CD4-positive, CD25-positive, alpha-beta regulatory T cell (primary cell): ENCODE results near the gene DUS2. TPM values are rescaled to one million over a fixed set of nuclear protein-coding genes. Genes with fewer than 3 reads are reported as not detected.
"Not testable (repeated sequence)": the region's sequence is repeated elsewhere in the genome, so short reads cannot be mapped to it uniquely, and the experiment has no call there.

Experiments used
- ATAC-seq, 2 donors: fragments of 150-1000 bp; cut with Tn5 transposase; one replicate each; pipeline ENCODE4 v1.10.0; 2021; ENCODE audit warnings: low read depth in 2 of 2, moderate number of reproducible peaks in 2 of 2, moderate library complexity in 1 of 2
- DNase-seq, 3 donors: peaks; one replicate each; pipeline versions ENCODE4 v3.0.0 to v3.0.0-alpha.2; 2012 to 2022; ENCODE audit warnings: mixed read lengths in 1 of 3
- H3K27ac ChIP-seq: one replicate; pipeline ENCODE4 v1.7.0; 2013; ENCODE audit warnings: mild to moderate bottlenecking, low read length; ENCODE audit not compliant: insufficient read depth, poor library complexity, severe bottlenecking
- H3K27me3 ChIP-seq: one replicate; pipeline ENCODE4 v1.7.0; 2013; ENCODE audit warnings: low read length; ENCODE audit not compliant: control insufficient read depth, insufficient read depth
- H3K36me3 ChIP-seq: one replicate; pipeline ENCODE4 v1.7.0; 2013; ENCODE audit warnings: mild to moderate bottlenecking, low read length, moderate library complexity; ENCODE audit not compliant: control insufficient read depth, insufficient read depth
- H3K4me1 ChIP-seq: 2 replicates; pipeline ENCODE4 v1.7.0; 2013; ENCODE audit warnings: mild to moderate bottlenecking, low read length; ENCODE audit not compliant: insufficient read depth, control insufficient read depth, poor library complexity, severe bottlenecking
- H3K4me3 ChIP-seq: one replicate; pipeline ENCODE4 v1.7.0; 2013; ENCODE audit warnings: low read depth, mild to moderate bottlenecking, low read length, moderate library complexity
- H3K9me3 ChIP-seq, 2 experiments: 1 replicate in 1 of 2; 2 replicates in 1 of 2; pipeline ENCODE4 v1.7.0; 2013; ENCODE audit warnings: low read length in 2 of 2, mild to moderate bottlenecking in 1 of 2, moderate library complexity in 1 of 2; ENCODE audit not compliant: control insufficient read depth in 2 of 2
- H3K27ac Mint-ChIP-seq, 3 donors: one replicate each; pipeline ENCODE4 v1.8.0; 2020 to 2022; ENCODE audit warnings: mild to moderate bottlenecking in 3 of 3, mixed read lengths in 3 of 3, moderate library complexity in 2 of 3
- H3K27me3 Mint-ChIP-seq: one replicate; pipeline ENCODE4 v1.8.0; 2022; ENCODE audit warnings: mild to moderate bottlenecking, mixed read lengths
- H3K36me3 Mint-ChIP-seq: one replicate; pipeline ENCODE4 v1.8.0; 2020; ENCODE audit warnings: mixed read lengths
- H3K4me1 Mint-ChIP-seq, 4 donors: one replicate each; pipeline ENCODE4 v1.8.0; 2020 to 2022; ENCODE audit warnings: mixed read lengths in 4 of 4, mild to moderate bottlenecking in 1 of 4
- H3K4me3 Mint-ChIP-seq, 4 donors: one replicate each; pipeline ENCODE4 v1.8.0; 2020 to 2022; ENCODE audit warnings: mild to moderate bottlenecking in 4 of 4, mixed read lengths in 4 of 4, moderate library complexity in 3 of 4
- H3K9me3 Mint-ChIP-seq, 7 donors: one replicate each; pipeline ENCODE4 v1.8.0; 2020 to 2022; ENCODE audit warnings: mixed read lengths in 7 of 7, mild to moderate bottlenecking in 3 of 7, moderate library complexity in 2 of 7
- polyA plus RNA-seq, 4 donors: library from polyadenylated mRNA; unstranded; fragments of 300-500 nt; fragmentation: Illumina TruSeq; gene quantifications; one replicate each; pipeline ENCODE4 v1.2.3, GENCODE V29; 2021
- total RNA-seq: library from RNA; stranded (reverse); gene quantifications from one replicate; pipeline ENCODE4 v1.2.3, GENCODE V29; 2022

Gene DUS2
- total and polyA plus RNA-seq, 5 donors from 2014 or later, result 7.7 to 15.2 (median 11.3) TPM

DNA sequence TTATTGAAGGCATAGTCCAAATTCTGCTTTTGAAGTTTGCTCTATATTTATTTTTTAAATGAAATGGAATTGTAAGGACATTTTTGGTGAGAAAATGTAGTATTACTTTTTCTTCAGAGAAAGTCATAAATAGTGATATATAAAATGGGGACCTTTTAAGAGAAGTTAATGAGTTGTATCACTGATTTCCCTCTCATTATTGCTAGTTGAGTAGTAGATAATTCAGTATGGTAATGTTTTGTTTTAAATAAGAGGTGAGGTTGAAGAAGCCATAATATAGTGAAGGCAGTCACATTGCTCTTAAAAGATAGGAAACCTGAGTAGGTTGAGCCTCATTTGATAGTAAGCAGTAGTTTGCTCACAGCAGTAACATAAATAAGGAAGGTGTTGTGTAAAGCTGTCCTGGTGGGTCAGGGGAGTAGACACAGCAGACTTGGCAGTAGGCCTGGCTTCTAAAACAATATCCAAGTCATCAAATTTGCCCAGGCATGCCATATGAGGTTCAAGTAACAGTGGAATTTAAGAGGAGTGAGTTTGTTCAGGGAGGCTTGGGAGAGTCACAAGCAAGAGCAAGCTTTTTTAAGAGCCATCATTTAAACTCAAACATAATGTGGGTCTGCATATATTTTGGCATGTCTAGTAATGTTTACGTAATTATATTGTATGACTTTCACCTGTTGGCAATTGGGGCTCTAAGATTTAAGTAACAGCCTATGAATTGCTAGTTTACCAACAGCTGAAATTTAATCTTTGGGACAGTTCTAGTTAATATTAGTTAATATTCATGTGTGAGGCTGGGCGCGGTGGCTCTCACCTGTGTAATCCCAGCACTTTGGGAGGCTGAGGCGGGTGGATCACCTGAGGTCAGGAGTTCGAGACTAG, 68.5 kb downstream of the DUS2 start:
- peak overlapping the region; percentile 18 for H3K27ac ChIP-seq
- Mint-ChIP-seq H3K36me3 (no peaks in the 10 kb centered on the region), H3K27ac (peak overlapping the region; percentile 50 to 65 (median 58)), H3K9me3 (no peaks in the 10 kb centered on the region), H3K27me3 (no peaks in the 10 kb centered on the region), H3K4me1 (peaks cover 53 to 85% (median 70%) of the 10 kb centered on the region in 4 donors), H3K4me3 (peak overlapping the region in 3 of 4 donors; percentile 19 to 53 (median 20))
- H3K4me3 ChIP-seq, result peak overlapping the region; percentile 56
- no peaks in the 10 kb centered on the region for H3K9me3 ChIP-seq
- no peaks in the 10 kb centered on the region for H3K27me3 ChIP-seq
- DNase-seq (no peak), ATAC-seq (no peak)
- peaks cover 94% of the 10 kb centered on the region for H3K4me1 ChIP-seq
- H3K36me3 ChIP-seq, result no peaks in the 10 kb centered on the region

DNA sequence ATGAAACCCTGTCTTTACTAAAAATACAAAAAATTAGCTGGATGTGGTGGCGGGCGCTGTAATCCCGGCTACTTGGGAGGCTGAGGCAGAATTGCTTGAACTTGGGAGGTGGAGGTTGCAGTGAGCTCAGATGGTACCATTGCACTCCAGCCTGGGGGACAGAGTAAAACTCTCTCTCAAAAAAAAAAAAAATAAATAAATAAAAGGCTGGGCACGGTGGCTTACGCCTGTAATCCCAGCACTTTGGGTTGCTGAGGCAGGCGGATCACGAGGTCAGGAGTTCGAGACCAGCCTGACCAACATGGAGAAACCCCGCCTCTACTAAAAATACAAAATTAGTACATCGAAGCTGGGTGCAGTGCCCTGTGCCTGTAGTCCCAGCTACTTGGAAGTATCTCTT, 69.2 kb downstream of the DUS2 start:
- not testable (repeated sequence) for H3K27me3 Mint-ChIP-seq, H3K4me3 ChIP-seq, H3K27ac ChIP-seq, H3K36me3 Mint-ChIP-seq, ATAC-seq, DNase-seq, H3K9me3 Mint-ChIP-seq, H3K36me3 ChIP-seq, H3K9me3 ChIP-seq, H3K27me3 ChIP-seq
- H3K27ac Mint-ChIP-seq, result peak overlapping the region in 1 of 3 donors; percentile 50
- H3K4me1 Mint-ChIP-seq, result peaks cover 56 to 87% (median 72%) of the 10 kb centered on the region in 4 donors
- peak overlapping the region in 1 of 4 donors; percentile 75 for H3K4me3 Mint-ChIP-seq
- H3K4me1 ChIP-seq, result peaks cover 93% of the 10 kb centered on the region

DNA sequence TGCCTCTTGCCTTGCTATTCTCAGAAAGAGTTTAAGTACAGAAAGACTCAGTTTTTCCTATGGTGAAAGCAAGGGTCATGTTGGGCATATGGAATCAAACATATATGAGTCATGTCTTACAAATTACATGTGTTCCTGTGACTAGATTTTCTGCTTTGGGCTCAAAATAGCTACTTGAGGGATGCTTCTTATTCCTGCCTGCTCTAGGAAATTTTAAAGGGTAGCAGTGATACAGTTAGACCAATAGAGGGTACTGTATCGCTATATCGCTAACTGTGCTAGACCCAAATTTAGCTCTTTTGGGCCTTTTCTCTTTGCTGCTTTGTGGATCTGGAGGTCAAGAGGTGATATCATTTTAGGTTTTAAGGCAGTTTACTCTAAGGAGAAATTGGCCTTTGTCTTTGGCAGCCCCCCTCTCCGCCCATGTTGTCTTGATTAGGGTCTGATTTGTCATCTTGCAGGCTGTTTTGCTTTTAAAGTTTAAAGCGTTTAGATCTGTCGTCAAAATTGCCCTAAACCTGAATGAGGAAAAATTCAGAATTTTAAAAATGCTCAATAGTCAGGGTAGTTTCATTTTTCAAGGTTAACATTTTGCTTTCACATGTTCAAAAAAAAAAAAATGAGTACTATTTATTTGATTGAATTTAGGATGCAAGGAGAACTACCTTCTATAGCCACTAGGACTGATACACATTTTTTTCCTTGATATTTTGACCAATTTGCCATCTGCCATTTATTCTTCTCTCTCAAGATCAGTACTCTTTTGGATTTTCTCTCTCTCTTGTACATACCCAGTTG, 70.9 kb downstream of the DUS2 start:
- Mint-ChIP-seq H3K4me3 (peak overlapping the region; percentile 8 to 79 (median 40)), H3K27me3 (no peaks in the 10 kb centered on the region), H3K9me3 (no peaks in the 10 kb centered on the region), H3K4me1 (peaks cover 55 to 89% (median 72%) of the 10 kb centered on the region in 4 donors), H3K27ac (peak overlapping the region in 2 of 3 donors; percentile 63 to 69), H3K36me3 (no peaks in the 10 kb centered on the region)
- Histone ChIP-seq H3K4me1 (peaks cover 78% of the 10 kb centered on the region), H3K9me3 (no peaks in the 10 kb centered on the region), H3K27ac (peak overlapping the region; percentile 53), H3K36me3 (peaks cover 3% of the 10 kb centered on the region), H3K27me3 (no peaks in the 10 kb centered on the region), H3K4me3 (peak overlapping the region; percentile 27)
- peak in 2 of 3 donors; percentile 37 to 45 for DNase-seq
- ATAC-seq, result peak; percentile 78 to 80

GRCh38 chr16:68094614-68094934, 71.5 kb downstream of the DUS2 start:
- peaks cover 3% of the 10 kb centered on the region for H3K36me3 ChIP-seq
- Mint-ChIP-seq H3K27ac (peak overlapping the region; percentile 63 to 69 (median 66)), H3K27me3 (no peaks in the 10 kb centered on the region), H3K36me3 (no peaks in the 10 kb centered on the region), H3K4me3 (peak overlapping the region in 2 of 4 donors; percentile 28 to 67), H3K9me3 (no peaks in the 10 kb centered on the region), H3K4me1 (peaks cover 49 to 88% (median 67%) of the 10 kb centered on the region in 4 donors)
- peaks cover 73% of the 10 kb centered on the region for H3K4me1 ChIP-seq
- no peak for ATAC-seq
- no peaks in the 10 kb centered on the region for H3K27me3 ChIP-seq
- DNase-seq, result no peak
- peak overlapping the region; percentile 27 for H3K4me3 ChIP-seq
- H3K9me3 ChIP-seq, result no peaks in the 10 kb centered on the region
- H3K27ac ChIP-seq, result peak overlapping the region; percentile 14

DNA sequence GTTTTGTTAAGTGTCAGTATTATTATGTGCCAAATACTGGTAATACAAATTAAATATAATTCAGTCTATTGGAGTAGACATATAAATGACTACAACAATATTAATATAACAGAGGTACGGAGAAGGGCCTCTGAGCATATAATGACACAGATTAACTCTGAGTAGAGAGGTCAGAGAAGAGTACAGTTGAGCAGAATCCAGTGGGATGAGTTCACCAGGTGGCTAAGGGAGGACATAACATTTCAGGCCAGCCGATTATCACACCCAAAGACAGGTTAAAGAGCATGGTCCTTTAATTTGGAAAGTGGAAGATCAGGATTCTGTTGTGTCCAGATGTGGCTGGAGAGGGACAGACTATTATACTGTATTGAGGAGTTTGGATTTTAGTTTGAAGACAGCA, 73.4 kb downstream of the DUS2 start:
- no peaks in the 10 kb centered on the region for H3K9me3 ChIP-seq
- no peak overlapping the region for H3K4me3 ChIP-seq
- no peak for DNase-seq
- no peak overlapping the region for H3K27ac ChIP-seq
- Mint-ChIP-seq H3K4me1 (peaks cover 34 to 85% (median 63%) of the 10 kb centered on the region in 4 donors), H3K4me3 (peak overlapping the region in 2 of 4 donors; percentile 14 to 15), H3K36me3 (no peaks in the 10 kb centered on the region), H3K27me3 (no peaks in the 10 kb centered on the region), H3K27ac (peak overlapping the region; percentile 1 to 42 (median 4)), H3K9me3 (no peaks in the 10 kb centered on the region)
- peaks cover 3% of the 10 kb centered on the region for H3K36me3 ChIP-seq
- no peak for ATAC-seq
- H3K27me3 ChIP-seq, result no peaks in the 10 kb centered on the region
- peaks cover 64% of the 10 kb centered on the region for H3K4me1 ChIP-seq

- H3K27ac Mint-ChIP-seq, result peak overlapping the region; percentile 1 to 42 (median 4)
- no peak overlapping the region for H3K27ac ChIP-seq
- H3K9me3 ChIP-seq, result no peaks in the 10 kb centered on the region
- H3K27me3 ChIP-seq, result no peaks in the 10 kb centered on the region
- H3K4me1 ChIP-seq, result peaks cover 64% of the 10 kb centered on the region
- DNase-seq (no peak), ATAC-seq (no peak)
- peak overlapping the region in 3 of 4 donors; percentile 4 to 24 (median 14) for H3K4me3 Mint-ChIP-seq
- H3K27me3 Mint-ChIP-seq, result no peaks in the 10 kb centered on the region
- H3K36me3 ChIP-seq, result peaks cover 3% of the 10 kb centered on the region
- peaks cover 29 to 85% (median 62%) of the 10 kb centered on the region in 4 donors for H3K4me1 Mint-ChIP-seq
- peak overlapping the region; percentile 37 for H3K4me3 ChIP-seq
- no peaks in the 10 kb centered on the region for H3K36me3 Mint-ChIP-seq
- H3K9me3 Mint-ChIP-seq, result no peaks in the 10 kb centered on the region
These were observed 74.0 kb downstream of the DUS2 start for GRCh38 chr16:68097088-68097487.

DNA sequence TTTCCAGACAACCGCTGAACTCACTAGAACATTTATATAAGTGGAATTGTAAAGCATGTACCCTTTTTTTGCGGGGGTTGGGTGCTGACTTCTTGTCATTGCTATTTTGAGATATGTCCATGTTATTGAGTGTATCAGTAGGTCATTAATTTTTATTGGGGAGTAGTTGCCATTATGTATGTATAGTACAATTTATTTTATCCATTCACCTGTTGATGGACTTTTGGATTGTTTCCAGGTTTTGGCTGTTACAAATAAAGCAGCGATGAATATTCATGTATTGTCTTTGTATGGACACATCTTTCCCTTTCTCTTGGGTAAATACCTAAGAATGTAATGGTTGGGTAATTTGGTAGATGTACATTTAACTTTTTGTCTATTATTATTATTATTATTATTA, 74.8 kb downstream of the DUS2 start:
- peaks cover 34 to 86% (median 65%) of the 10 kb centered on the region in 4 donors for H3K4me1 Mint-ChIP-seq
- H3K9me3 Mint-ChIP-seq, result no peaks in the 10 kb centered on the region
- peak overlapping the region in 2 of 3 donors; percentile 1 to 2 for H3K27ac Mint-ChIP-seq
- Histone ChIP-seq H3K27ac (no peak overlapping the region), H3K4me3 (no peak overlapping the region), H3K27me3 (no peaks in the 10 kb centered on the region), H3K4me1 (peaks cover 63% of the 10 kb centered on the region), H3K36me3 (peaks cover 3% of the 10 kb centered on the region), H3K9me3 (no peaks in the 10 kb centered on the region)
- H3K36me3 Mint-ChIP-seq, result no peaks in the 10 kb centered on the region
- no peaks in the 10 kb centered on the region for H3K27me3 Mint-ChIP-seq
- peak overlapping the region in 1 of 4 donors; percentile 51 for H3K4me3 Mint-ChIP-seq
- DNase-seq (no peak), ATAC-seq (no peak)
